Immature natural killer cell (primary cell): ENCODE data around the gene SAMD8. TPM values are rescaled to one million over a fixed set of nuclear protein-coding genes. Genes with fewer than 3 reads are reported as not detected.
"Not testable (repeated sequence)": the region's sequence is repeated elsewhere in the genome, so short reads cannot be mapped to it uniquely, and the experiment has no call there.

ENCODE experiments used
- DNase-seq, 3 donors: peaks; one replicate each; pipeline ENCODE4 v3.0.0; 2022; ENCODE audit warnings: mixed read lengths in 1 of 3
- H3K27ac Mint-ChIP-seq, 6 donors: one replicate each; pipeline ENCODE4 v1.8.0; 2020; ENCODE audit warnings: mixed read lengths in 6 of 6, mild to moderate bottlenecking in 5 of 6, inconsistent platforms in 4 of 6, moderate library complexity in 3 of 6
- H3K27me3 Mint-ChIP-seq, 3 donors: one replicate each; pipeline ENCODE4 v1.8.0; 2020 to 2021; ENCODE audit warnings: low read depth in 3 of 3, mild to moderate bottlenecking in 3 of 3, mixed read lengths in 3 of 3, moderate library complexity in 3 of 3, inconsistent platforms in 1 of 3
- H3K36me3 Mint-ChIP-seq, 3 donors: one replicate each; pipeline ENCODE4 v1.8.0; 2020; ENCODE audit warnings: mixed read lengths in 3 of 3, inconsistent platforms in 2 of 3, mild to moderate bottlenecking in 2 of 3
- H3K4me1 Mint-ChIP-seq, 2 donors: one replicate each; pipeline ENCODE4 v1.8.0; 2020; ENCODE audit warnings: inconsistent platforms in 2 of 2, mild to moderate bottlenecking in 2 of 2, mixed read lengths in 2 of 2, moderate library complexity in 1 of 2
- H3K4me3 Mint-ChIP-seq, 5 donors: one replicate each; pipeline ENCODE4 v1.8.0; 2020; ENCODE audit warnings: mild to moderate bottlenecking in 5 of 5, mixed read lengths in 5 of 5, inconsistent platforms in 3 of 5, moderate library complexity in 3 of 5
- H3K9me3 Mint-ChIP-seq, 6 donors: one replicate each; pipeline ENCODE4 v1.8.0; 2020; ENCODE audit warnings: mild to moderate bottlenecking in 6 of 6, mixed read lengths in 6 of 6, inconsistent platforms in 4 of 6, moderate library complexity in 3 of 6
- polyA plus RNA-seq, 3 donors: library from polyadenylated mRNA; unstranded; fragments of 300-500 nt; fragmentation: Illumina TruSeq; gene quantifications; one replicate each; pipeline ENCODE4 v1.2.3, GENCODE V29; 2021

The SAMD8 gene
- polyA plus RNA-seq, 3 donors from 2014 or later: 5.2 to 12.6 (median 9.8) TPM

GRCh38 chr10:75106891-75107290 lies 4.6 kb upstream of the SAMD8 start:
- H3K36me3 Mint-ChIP-seq, DNase-seq, H3K27ac Mint-ChIP-seq, H3K9me3 Mint-ChIP-seq, H3K4me3 Mint-ChIP-seq, H3K27me3 Mint-ChIP-seq: not testable (repeated sequence)
- peaks cover 15 to 25% of the 10 kb centered on the region in 2 donors for H3K4me1 Mint-ChIP-seq

DNA sequence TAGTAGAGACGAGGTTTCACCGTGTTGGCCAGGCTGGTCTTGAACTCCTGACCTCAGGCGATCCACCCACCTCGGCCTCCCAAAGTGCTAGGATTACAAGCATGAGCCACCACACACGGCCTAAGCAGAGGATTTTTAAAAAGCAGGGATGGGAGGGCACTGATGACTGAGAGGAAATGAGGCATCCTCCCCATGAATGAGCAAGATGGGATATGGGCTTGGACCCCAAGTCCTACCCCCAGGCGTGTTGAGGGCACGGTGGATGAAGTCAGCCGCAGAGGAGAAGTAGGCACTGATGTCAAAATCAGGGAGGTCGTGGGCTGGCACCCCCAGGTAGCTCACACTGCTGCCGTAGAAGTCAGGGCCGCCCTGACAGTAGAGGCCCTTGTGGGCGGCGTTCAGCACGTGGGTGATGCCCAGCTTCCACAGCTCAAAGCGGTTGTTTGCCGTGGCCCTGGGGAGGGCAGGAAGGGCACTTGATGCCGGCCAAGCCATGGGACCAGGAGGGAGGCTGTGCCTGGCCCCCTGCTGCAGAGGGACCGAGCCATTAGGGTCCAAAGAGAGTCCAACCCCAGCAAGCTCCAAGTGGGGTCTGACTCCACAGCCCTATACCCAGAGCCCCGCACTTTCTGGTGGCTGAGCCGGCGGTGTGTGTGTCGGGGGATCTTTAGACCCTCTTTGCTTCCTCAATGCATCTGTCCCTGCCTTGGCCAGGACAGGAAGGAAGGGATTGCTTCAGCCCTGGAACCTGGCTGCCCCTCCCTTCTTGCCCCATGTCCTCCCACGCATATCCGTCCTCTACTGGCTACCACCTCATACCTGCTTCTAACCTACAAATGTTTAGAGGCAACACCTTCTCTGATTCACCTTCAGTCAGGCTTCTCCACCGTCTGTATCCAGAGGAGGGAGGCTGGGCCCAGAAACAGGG lies 3.4 kb upstream of the SAMD8 start:
- peaks cover 0 to 12% (median 4%) of the 10 kb centered on the region in 3 donors for H3K27me3 Mint-ChIP-seq
- H3K27ac Mint-ChIP-seq: peak overlapping the region in 1 of 6 donors; percentile 62
- DNase-seq: no peak
- no peak overlapping the region for H3K4me3 Mint-ChIP-seq
- H3K36me3 Mint-ChIP-seq: no peaks in the 10 kb centered on the region
- H3K9me3 Mint-ChIP-seq: peaks cover 0 to 1% (median 0%) of the 10 kb centered on the region in 6 donors
- peaks cover 25 to 36% of the 10 kb centered on the region in 2 donors for H3K4me1 Mint-ChIP-seq

- peaks cover 0 to 12% (median 4%) of the 10 kb centered on the region in 3 donors for H3K27me3 Mint-ChIP-seq
- no peaks in the 10 kb centered on the region for H3K36me3 Mint-ChIP-seq
- H3K9me3 Mint-ChIP-seq: peaks cover 0 to 1% (median 0%) of the 10 kb centered on the region in 6 donors
- peak overlapping the region in 3 of 5 donors; percentile 45 to 94 (median 83) for H3K4me3 Mint-ChIP-seq
- peaks cover 33 to 44% of the 10 kb centered on the region in 2 donors for H3K4me1 Mint-ChIP-seq
- H3K27ac Mint-ChIP-seq: peak overlapping the region in 2 of 6 donors; percentile 7 to 95
- no peak for DNase-seq
Observed at GRCh38 chr10:75108684-75109458, 2.6 kb upstream of the SAMD8 start.

DNA sequence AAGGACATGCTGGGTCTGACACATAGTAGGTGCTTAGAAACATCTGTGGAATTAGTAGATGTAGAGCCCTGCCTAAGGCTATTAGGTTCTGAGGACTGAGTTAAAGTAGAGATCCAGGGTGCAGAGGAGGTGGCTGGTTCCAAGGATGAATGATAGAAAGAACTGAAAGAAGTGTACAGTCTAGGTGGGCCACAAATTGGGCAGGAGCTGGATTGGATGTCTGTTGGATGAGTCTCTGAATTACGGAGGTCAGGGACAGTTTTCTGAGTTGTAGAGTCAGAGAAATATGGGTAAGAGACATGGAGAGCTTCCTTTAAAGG lies 2.0 kb upstream of the SAMD8 start:
- peak overlapping the region; percentile 14 to 94 (median 55) for H3K4me3 Mint-ChIP-seq
- H3K36me3 Mint-ChIP-seq: no peaks in the 10 kb centered on the region
- peaks cover 0 to 12% (median 4%) of the 10 kb centered on the region in 3 donors for H3K27me3 Mint-ChIP-seq
- no peak for DNase-seq
- peaks cover 35 to 50% of the 10 kb centered on the region in 2 donors for H3K4me1 Mint-ChIP-seq
- peak overlapping the region; percentile 7 to 95 (median 84) for H3K27ac Mint-ChIP-seq
- H3K9me3 Mint-ChIP-seq: peaks cover 0 to 1% (median 0%) of the 10 kb centered on the region in 6 donors

DNA sequence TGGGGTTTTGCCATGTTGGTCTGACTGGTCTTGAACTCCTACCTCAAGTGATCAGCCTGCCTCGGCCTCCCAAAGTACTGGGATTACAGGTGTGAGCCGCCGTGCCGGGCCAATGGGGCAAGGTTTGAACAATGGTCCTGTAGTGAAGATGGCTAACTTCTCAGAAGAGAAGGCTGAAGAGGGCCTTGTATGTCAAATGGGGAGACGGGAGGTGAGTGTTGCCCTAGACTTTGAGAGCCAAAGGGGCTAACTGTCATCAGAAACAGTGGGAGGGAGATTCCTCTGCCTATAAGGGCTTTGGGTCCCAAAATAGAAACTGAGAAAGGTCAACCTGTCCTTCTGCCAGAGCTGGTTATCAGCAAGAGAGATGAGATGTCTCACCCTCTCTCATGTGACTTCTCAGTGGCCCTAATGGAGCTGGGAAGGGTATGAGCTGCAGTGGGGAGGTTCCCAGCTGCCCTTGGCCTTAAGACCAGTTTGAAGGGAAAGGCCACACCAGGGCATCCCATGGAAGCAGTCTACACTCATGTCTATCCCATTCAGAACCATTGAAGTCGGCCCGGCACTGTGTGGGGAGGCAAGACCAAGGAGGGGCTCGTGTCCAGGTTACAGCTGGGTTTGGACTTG lies 1.3 kb upstream of the SAMD8 start:
- Mint-ChIP-seq H3K27me3 (peaks cover 0 to 12% (median 4%) of the 10 kb centered on the region in 3 donors), H3K36me3 (no peaks in the 10 kb centered on the region), H3K4me1 (peaks cover 42 to 57% of the 10 kb centered on the region in 2 donors), H3K9me3 (peaks cover 0 to 1% (median 0%) of the 10 kb centered on the region in 6 donors), H3K27ac (peak overlapping the region; percentile 85 to 95 (median 93)), H3K4me3 (peak overlapping the region; percentile 83 to 94 (median 84))
- no peak for DNase-seq

GRCh38 chr10:75111907-75112679 lies 637 bp downstream of the SAMD8 start:
- Mint-ChIP-seq H3K27me3 (peaks cover 0 to 8% (median 4%) of the 10 kb centered on the region in 3 donors), H3K4me3 (peak overlapping the region; percentile 83 to 94 (median 84)), H3K4me1 (peaks cover 50 to 74% of the 10 kb centered on the region in 2 donors), H3K9me3 (peaks cover 0 to 1% (median 0%) of the 10 kb centered on the region in 6 donors), H3K36me3 (no peaks in the 10 kb centered on the region), H3K27ac (peak overlapping the region; percentile 87 to 95 (median 90))
- peak; percentile 12 to 29 (median 28) for DNase-seq

- Mint-ChIP-seq H3K4me3 (no peak overlapping the region), H3K36me3 (no peaks in the 10 kb centered on the region), H3K9me3 (no peaks in the 10 kb centered on the region), H3K27me3 (peaks cover 0 to 8% (median 4%) of the 10 kb centered on the region in 3 donors), H3K27ac (peak overlapping the region in 1 of 6 donors; percentile 48), H3K4me1 (peaks cover 54 to 74% of the 10 kb centered on the region in 2 donors)
- DNase-seq: no peak
Observed at GRCh38 chr10:75115137-75115536, 3.7 kb downstream of the SAMD8 start.

GRCh38 chr10:75116941-75117775 lies 5.7 kb downstream of the SAMD8 start:
- H3K4me1 Mint-ChIP-seq: peaks cover 43 to 65% of the 10 kb centered on the region in 2 donors

GRCh38 chr10:75117995-75118394 lies 6.5 kb downstream of the SAMD8 start:
- H3K36me3 Mint-ChIP-seq: no peaks in the 10 kb centered on the region
- no peak for DNase-seq
- H3K9me3 Mint-ChIP-seq: no peaks in the 10 kb centered on the region
- no peak overlapping the region for H3K4me3 Mint-ChIP-seq
- peak overlapping the region in 2 of 6 donors; percentile 31 to 74 for H3K27ac Mint-ChIP-seq
- peaks cover 35 to 57% of the 10 kb centered on the region in 2 donors for H3K4me1 Mint-ChIP-seq
- no peaks in the 10 kb centered on the region for H3K27me3 Mint-ChIP-seq

More at GRCh38 chr10:75116941-75117775, 5.7 kb downstream of the SAMD8 start:
- H3K9me3 Mint-ChIP-seq, H3K27me3 Mint-ChIP-seq, DNase-seq, H3K4me3 Mint-ChIP-seq, H3K36me3 Mint-ChIP-seq: not testable (repeated sequence)
- peak overlapping the region in 1 of 6 donors; percentile 31 for H3K27ac Mint-ChIP-seq

- H3K27ac Mint-ChIP-seq, H3K4me3 Mint-ChIP-seq, H3K27me3 Mint-ChIP-seq, DNase-seq, H3K9me3 Mint-ChIP-seq, H3K36me3 Mint-ChIP-seq: not testable (repeated sequence)
- peaks cover 31 to 56% of the 10 kb centered on the region in 2 donors for H3K4me1 Mint-ChIP-seq
Observed at GRCh38 chr10:75119444-75120066, 8.1 kb downstream of the SAMD8 start.

DNA sequence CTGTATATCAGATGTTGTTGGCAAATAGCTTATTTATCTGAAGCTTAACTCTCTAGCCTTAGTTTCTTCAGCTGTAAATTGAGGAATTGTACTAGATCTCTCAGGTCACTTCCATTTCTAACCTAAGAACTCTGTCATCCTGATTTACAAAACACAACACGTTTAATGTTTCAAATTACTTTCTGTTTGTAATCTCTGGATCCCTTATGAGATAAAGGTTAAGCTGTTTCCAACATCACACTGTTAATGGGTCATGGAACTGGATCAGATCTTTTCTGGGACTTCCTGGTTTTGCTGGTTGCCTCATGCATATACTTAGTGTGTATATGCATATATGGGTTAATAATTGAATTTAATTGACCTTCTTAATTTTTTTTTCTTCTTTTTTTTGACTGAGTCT lies 9.9 kb downstream of the SAMD8 start:
- Mint-ChIP-seq H3K27me3 (no peaks in the 10 kb centered on the region), H3K4me3 (no peak overlapping the region), H3K9me3 (no peaks in the 10 kb centered on the region), H3K27ac (no peak overlapping the region), H3K4me1 (peaks cover 29 to 51% of the 10 kb centered on the region in 2 donors), H3K36me3 (no peaks in the 10 kb centered on the region)
- DNase-seq: no peak

- Mint-ChIP-seq H3K9me3 (no peaks in the 10 kb centered on the region), H3K27me3 (no peaks in the 10 kb centered on the region), H3K4me3 (no peak overlapping the region), H3K36me3 (no peaks in the 10 kb centered on the region), H3K4me1 (peaks cover 28 to 47% of the 10 kb centered on the region in 2 donors), H3K27ac (no peak overlapping the region)
- no peak for DNase-seq
Observed at GRCh38 chr10:75122505-75122904, 11.0 kb downstream of the SAMD8 start.
